NCI-H226 (cell line): ENCODE data around the gene ADGRV1.
"Not testable (repeated sequence)": the region's sequence is repeated elsewhere in the genome, so short reads cannot be mapped to it uniquely, and the experiment has no call there.

Experiments
- DNase-seq: peaks from one replicate; pipeline ENCODE4 v3.0.0-alpha.2; 2015

Gene ADGRV1

GRCh38 chr5:90549729-90550275 lies 8.8 kb upstream of the ADGRV1 start:
- no peak for DNase-seq

DNA sequence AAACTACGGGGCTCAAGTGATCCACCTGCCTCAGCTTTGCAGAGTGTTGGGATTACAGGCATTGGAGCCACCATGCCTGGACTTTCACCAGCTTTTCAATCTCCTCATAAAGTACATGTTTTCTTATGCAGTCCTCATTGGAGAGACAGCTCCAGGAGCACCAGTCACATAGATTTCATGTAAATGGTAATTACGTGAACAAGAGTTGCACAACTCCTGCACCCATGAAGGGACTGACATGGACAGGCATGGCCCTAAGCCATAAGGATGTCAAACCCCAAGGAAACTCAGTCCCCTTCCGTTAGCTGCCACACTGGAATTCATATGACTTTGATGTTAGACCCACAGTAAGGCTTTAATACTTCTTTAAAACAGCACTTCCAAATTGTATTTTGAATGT lies 7.6 kb upstream of the ADGRV1 start:
- DNase-seq = no peak

DNA sequence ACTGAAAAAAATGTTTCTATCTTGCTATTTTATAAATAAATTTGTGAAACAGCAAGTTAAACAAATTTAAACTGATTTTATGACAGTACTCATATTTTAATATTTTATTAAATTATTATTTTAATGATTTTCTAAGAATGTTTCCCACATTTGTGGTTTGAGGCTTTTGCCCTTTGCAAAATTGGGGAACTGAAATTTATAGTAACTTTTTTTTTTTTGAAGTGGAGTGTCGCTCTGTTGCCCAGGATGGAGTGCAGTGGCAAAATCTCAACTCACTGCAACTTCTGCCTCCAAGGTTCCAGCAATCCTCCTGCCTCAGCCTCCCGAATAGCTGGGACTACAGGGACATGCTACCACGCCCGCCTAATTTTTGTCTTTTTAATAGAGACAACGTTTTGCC lies 7.2 kb upstream of the ADGRV1 start:
- DNase-seq = no peak

DNA sequence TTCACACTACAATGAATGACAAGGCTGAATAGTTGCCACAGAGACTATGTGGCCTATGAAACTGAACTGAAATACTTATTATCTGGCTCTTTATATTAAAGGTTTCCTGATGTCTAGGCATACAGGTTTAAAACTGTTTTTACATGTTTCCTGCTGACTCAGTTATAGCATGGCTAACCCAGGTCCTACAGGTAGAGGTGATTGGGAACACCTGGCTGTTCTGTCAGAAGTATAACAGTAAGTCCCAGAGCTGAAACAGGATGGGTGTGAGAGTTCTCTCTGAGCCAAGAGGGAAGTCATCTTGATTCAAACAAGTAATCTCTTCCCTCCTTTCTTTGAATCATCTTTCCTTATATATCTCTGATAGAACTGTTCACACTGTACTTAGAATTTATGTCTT lies 4.9 kb upstream of the ADGRV1 start:
- DNase-seq = no peak

DNA sequence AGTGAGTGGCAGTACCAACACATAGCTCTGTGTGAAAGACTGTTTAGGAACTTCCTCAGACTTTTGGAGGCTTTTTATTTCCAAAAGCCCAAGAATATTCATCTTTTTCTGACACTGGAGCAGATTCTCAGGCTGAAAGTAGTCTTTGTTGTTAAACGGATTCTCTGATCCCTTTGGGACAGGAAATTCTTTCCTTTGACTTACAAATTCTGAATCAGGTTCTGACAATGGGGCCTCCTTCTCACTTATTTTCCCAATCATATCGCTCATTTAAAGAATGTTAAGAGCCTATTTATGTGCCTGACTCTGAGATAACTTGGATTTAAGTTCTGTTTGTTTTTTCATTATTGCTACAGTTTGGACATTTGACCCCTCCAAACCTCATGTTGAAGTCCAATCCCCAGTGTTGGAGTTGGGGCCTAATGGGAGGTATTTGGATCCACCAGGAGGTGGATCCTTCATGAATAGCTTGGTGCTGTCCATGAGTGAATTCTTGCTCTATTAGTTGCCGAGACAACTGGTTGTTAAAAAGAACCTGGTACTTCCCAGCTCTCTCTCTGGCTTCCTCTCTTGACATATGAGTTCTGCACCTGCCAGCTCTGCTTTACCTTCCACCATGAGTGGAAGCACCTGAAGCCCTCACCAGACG lies 4.1 kb upstream of the ADGRV1 start:
- no peak for DNase-seq

DNA sequence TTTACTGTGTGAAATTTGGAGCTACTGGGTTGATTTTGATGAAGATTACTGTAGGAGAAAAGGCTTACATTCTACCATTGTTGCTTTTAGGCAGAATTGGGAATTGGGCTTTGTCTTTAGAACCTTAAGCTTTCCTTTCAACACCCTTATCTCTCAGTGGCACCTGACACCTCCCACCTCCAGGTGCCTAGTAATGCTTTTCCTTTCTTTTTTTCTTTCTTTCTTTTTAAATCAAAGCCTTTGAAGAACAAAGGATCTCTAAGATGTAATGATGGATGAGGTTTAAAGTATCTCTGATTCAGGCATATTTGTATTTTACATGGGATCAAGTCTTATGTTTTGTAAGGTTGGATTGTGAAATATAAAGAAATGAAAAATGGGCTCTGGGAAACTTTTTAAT lies 2.9 kb upstream of the ADGRV1 start:
- DNase-seq = no peak

DNA sequence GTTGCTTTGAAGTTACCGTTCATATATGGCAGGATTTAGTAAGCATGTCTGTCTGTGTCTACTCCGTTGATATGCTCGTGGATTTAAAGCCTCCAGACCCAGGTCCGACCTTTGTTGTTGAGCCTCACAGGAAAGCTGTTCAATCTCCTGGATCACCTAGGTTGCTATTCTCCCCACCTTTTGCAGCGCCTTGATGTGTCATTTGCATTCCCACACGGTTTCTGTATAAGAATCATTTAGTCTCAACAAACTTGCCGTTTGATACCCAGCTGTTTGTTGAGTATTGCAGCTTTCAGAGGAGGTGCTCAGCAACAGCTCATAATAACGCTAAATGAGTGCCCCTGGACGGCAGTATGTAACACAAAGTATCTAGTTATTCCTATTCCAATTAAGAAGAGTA lies 1.2 kb upstream of the ADGRV1 start:
- no peak for DNase-seq

DNA sequence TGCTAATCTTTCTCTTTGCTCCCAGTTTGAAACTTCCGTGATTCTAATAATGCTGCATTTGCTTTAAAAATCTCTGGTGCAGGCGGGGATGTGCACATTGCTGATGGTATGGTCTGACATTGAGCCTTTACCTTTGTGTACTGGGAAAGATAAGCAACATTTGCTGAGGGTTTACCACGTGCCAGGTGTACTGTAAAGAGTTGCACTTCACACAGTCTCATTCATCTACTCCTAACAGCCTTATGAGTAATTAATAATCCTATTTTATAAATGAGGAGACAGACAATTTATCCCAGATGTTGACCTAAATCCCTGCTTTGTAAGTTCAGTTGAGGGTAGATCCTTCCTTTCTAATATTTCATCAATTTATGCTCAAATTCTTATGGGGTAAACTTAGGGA lies 726 bp upstream of the ADGRV1 start:
- no peak for DNase-seq

- no peak for DNase-seq
Observed at GRCh38 chr5:90560771-90561170, 2.2 kb downstream of the ADGRV1 start.

- DNase-seq = no peak
Observed at GRCh38 chr5:90561766-90562165, 3.2 kb downstream of the ADGRV1 start.

- DNase-seq = no peak
Observed at GRCh38 chr5:90562341-90562740, 3.7 kb downstream of the ADGRV1 start.

- no peak for DNase-seq
Observed at GRCh38 chr5:90563108-90563507, 4.5 kb downstream of the ADGRV1 start.

DNA sequence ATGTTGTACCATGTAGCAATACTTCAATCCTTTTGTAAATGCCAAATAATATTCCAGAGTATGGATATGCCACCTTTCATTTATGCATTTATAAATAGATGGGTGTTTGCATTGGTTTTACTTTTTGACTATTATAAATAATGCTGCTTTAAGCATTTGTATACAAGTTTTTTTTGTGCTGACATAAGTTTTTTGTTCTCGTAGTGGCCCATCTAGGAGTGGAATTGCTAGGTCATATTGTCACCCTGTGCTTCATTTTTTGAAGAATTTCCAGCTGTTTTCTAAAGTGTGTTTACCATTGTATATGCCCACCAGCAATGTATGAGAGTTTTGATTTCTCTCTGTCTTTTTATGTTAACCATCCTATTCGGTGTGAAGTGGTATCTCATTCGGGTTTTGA lies 6.9 kb downstream of the ADGRV1 start:
- DNase-seq = no peak

- DNase-seq = no peak
Observed at GRCh38 chr5:90569084-90569483, 10.5 kb downstream of the ADGRV1 start.

DNA sequence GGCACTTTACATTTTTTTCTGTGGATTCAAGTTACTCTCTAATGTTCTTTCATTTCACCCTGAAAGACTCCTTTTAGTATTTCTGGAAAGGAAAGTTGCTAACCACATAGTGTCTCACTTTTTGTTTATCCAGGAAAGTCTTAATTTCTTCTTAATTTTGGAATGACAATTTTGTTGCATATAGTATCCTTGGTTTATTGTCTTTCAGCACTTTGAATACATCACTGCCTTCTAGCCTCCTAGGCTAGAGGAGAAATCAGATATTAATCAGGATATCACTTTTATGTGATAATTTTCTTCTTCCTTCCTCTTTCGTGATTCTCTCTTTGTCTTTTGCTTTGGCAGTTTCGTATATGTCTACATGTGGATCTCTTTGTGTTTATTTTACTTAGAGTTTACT lies 11.4 kb downstream of the ADGRV1 start:
- no peak for DNase-seq

DNA sequence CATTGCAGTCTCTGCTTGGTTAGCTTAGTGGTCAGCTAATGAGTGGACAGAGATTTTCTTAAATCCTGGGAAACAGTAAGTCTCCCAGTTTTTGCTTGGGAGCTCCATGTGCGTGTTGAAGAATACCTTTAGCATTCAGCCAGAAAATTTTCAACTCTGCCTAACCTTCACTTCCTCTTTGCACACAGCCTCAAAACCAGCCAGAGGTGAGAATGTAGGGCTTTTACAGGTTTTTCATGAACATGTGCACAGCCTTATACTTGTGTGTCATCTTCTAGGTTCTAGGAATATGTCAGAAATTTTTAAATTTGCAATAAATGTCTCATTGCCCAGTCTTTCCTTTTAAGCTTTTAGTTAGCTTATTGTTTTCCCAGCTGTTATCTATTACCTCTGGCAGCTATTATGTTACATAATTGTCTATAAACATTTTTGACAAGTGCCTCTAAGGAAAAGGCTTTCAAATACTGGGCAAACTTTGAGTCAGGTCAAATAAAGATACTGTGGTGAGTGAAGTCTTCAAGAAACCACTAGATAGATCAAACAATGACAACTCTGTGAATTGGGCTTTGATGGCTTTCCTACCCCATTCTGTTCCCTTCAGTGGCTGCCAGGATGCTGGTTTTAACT lies 12.7 kb downstream of the ADGRV1 start:
- no peak for DNase-seq

DNA sequence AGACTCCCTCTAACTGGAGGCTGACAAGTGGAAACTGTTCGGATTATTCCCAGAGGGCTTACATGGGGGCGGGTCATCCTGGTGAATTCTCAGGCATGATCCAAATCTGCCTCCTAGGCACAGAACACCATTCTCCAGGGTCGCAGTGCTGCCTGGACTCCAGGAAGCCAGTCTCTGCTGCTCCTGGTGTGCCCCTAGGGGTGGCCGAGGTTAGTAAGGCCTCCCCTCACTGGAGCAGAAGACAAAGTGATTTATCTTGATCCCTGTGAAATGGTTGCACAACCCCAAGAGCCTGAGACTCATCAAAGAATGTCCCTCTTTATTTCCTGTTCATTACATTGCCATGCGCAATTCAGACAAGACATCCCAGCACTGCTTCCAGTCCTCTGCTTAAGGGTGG lies 17.1 kb downstream of the ADGRV1 start:
- DNase-seq = no peak

DNA sequence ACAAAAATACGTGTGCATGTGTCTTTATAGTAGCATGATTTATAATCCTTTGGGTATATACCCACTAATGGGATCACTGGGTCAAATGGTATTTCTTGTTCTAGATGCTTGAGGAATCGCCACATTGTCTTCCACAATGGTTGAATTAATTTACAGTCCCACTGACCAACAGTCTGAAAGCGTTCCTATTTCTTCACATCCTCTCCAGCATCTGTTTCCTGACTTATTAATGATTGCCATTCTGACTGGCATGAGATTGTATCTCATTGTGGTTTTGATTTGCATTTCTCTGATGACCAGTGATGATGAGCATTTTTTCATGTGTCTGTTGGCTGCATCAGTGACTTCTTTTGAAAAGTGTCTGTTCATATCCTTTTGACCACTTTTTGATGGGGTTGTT lies 18.0 kb downstream of the ADGRV1 start:
- DNase-seq = not testable (repeated sequence)

DNA sequence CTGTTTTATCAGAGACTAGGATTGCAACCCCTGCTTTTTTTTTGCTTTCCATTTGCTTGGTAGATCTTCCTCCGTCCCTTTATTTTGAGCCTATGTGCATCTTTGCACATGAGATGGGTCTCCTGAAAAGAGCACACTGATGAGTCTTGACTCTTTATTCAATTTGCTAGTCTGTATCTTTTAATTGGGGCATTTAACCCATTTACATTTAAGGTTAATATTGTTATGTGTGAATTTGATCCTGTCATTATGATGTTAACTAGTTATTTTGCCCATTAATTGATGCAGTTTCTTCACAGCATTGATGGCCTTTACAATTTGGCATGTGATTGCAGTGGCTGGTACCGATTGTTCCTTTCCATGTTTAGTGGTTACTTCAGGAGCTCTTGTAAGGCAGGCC lies 21.3 kb downstream of the ADGRV1 start:
- not testable (repeated sequence) for DNase-seq

DNA sequence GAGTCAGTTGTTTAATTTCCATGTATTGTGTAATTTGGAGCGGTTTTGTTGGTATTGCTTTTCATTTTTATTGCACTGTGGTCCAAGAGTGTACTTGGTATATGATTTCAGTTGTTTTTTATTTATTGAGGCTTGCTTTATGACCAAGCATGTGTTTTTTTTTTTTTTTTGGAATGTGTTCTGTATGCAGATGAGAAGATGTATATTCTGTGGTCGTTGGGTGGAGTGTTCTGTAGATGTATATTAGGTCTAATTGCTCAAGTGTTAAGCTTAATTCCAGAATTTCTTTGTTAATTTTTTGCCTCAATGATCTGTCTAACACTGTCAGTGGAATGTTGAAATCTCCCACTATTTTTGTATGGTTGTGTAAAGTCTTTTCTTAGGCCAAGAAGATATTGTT lies 23.4 kb downstream of the ADGRV1 start:
- no peak for DNase-seq

GRCh38 chr5:90585337-90585986 lies 26.9 kb downstream of the ADGRV1 start:
- DNase-seq = no peak

- no peak for DNase-seq
Observed at GRCh38 chr5:90586469-90586868, 27.9 kb downstream of the ADGRV1 start.

GRCh38 chr5:90590170-90590569 lies 31.6 kb downstream of the ADGRV1 start:
- DNase-seq = no peak

GRCh38 chr5:90593083-90593482 lies 34.5 kb downstream of the ADGRV1 start:
- not testable (repeated sequence) for DNase-seq
